NCI-H146 treated with DMSO at 0.1 percent for 48 hours (cell line): ENCODE measurements around the gene GRAMD4.

ENCODE experiments used
- DNase-seq: peaks from one replicate; lab custom pipeline; 2025; ENCODE audit not compliant: unreplicated experiment; lab: John Stamatoyannopoulos, UW

The GRAMD4 gene

DNA sequence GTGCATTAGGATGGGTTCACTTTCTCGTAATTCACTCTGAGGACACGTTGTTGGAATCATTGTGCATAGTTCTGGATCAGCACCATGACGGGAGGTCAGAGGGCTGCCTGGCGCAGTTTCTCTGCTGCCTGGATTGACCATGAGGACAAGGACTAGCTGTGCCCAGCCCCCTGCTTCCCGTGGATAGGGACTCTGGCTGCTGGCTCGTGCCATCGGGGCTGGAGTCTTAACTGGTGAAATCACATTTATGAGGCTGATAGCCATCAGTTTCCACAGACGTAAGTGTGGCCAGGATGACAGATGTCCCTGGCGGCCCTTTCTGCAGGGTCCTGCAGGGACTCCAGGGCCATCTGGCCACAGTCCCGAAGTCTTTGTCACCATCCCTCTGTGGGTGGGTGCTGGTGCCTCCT, 24.1 kb upstream of the GRAMD4 start:
- no peak for DNase-seq

DNA sequence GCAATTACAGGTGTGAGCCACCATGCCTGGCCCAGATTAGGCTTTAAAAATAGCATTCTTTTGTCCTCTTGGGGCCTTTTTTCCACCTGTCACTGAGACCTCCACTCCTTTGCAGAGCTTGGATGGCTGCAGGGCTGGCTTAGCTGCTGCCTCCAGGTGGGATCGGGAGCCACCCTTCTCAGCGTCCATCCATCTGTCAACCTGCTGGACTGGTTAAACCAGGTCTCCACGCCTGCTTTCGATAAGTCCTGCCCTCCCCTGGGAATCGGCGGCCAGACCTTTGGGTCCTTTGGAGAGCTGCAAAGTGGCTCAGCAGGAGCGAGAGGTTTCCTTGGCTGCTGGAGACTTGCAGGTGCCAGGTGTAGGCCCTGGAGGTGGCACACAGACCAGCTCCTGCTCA, 23.4 kb upstream of the GRAMD4 start:
- DNase-seq: peak; percentile 34

DNA sequence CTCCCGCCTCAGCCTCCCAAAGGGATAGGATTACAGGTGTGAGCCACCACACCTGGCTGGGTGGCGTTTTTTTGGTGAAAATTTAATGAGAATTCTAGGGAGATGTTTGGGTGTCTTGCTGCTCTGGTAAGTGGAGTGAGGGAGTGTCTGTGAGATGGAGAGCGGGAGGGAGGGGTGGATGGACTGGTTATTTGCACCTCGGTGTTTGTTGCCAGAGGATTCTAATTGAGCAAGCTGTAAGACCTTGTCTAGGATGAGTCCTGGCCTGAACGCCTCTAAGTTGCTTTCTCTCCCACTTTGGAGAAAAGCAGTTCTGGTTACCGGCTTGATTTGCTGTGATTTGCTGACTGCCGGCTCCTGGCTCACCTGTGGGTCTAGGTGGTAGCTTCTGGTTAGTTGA, 22.0 kb upstream of the GRAMD4 start:
- no peak for DNase-seq

DNA sequence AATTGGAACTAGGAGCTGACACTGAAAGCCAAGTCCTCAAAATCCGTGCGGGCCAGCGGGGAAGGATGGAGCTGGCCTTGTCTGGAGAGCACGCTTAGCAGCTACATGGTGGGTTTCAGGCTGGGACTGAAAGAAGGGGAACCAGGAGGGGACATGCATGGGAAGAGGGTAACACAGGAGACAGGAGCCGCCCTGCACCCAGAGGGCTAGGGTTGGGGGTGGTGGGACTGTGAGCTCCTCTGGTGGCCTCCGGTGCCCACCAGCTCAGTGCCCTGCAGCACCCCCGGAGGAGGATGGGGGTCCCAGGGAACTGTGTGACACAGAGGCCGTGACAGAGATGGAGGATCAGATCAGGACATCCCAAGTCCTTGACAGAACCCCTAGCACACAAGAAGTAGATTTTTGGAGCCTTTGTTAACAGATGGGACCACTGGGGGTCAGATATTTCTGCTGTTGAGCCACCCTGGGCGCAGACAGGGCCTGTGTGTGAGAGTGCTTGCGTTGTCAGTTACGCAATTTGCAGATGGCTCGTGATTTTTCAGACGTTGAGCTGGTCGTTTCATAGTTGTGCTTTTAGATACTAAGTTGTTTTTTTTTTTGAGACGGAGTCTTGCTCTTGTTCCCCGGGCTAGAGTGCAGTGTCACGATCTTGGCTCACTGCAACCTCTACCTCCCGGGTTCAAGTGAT, 21.3 kb upstream of the GRAMD4 start:
- DNase-seq: no peak

DNA sequence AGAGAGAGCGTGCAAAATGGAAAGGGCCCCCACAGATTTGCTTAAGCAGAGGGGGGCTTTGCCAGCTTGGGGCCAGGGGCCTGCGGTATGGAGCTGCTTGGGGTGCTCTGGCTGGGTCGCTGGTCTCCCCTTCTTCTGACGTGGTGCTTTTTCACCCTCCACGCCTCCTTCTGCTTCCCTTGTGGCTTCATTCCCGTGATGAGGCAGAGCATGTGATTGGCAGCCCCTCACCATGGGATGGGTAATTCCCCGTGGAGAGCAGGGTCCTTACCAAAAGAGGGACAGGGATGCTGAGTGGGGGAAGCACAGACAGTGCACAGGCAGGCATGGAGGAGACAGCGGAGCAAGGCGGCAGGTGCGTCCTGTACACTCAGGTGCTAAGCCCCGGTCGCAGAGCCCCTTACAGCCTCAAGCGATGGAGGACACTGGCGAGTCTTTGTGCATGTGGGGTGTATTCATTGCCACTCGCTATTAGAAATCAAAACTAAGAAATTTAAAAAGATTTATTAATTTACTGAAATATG, 19.9 kb upstream of the GRAMD4 start:
- no peak for DNase-seq

DNA sequence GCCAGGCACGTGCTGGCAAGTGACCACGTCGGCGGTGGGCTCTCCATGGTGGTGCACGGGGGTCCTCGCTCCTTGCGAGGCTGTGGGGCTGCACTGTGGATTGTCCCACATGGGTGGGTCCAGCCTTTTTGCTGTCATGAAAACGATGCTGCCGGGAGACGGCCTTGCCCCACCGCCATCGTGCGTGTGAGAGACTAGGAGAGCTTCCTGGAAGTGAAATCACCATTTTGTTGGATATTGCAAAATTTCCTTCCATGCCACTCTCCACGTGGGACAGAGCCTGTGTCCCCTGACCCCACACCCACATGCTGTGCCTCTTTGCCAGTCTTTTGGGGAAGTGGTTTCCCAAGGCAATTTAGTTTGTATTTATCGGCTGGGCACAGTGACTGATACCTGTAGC, 18.2 kb upstream of the GRAMD4 start:
- DNase-seq: no peak

DNA sequence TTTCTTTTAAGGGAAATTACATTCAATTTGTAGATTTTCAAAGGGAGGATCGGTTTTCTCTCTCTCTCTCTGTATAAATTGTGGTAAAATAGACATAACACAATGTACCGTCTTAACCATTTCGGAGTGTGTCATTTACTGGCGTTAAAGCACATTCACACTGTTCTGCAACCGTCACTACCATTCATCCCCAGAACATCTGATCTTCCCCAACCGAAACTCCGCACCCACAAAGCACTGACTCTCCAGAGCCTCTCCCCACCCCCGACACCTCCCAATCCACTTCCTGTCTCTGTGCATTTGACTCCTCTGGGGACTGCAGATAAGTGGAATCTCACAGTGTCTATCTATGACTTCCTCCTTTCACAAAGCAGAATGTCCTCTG, 15.9 kb upstream of the GRAMD4 start:
- no peak for DNase-seq

DNA sequence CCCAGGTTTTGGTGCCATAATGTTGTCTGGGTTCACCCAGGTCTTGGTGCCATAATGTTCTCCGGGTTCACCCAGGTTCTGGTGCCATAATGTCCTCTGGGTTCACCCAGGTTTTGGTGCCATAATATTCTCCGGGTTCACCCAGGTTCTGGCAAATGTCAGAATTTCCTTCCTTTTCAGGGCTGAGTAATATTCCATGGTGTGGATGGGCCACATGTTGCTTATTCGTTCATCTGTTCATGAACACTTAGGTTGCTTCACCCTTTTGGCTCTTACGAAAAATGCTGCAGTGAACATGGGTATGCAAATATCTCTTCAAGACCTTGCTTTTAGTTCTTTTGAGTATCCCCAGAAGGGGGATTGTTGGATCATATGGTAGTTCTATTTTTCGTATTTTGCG, 15.1 kb upstream of the GRAMD4 start:
- DNase-seq: no peak

DNA sequence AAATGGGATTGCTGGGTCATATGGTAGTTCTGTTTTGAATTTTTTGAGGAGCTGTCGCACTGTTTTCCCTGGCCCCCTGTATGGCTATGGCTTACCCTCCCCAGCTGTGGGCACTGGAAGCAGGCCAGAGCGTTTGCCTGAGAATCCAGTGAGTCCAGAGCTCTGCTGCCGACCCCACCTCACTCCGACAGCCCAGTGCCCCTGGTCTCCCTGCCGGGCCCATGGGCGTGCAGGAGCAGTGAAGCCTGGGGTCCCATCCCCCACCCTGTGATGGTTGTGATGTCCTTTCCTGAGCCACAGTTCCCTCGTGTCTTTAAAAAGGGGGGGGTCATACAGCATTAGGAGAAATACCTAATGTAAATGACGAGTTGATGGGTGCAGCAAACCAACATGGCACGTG, 13.3 kb upstream of the GRAMD4 start:
- DNase-seq: no peak

DNA sequence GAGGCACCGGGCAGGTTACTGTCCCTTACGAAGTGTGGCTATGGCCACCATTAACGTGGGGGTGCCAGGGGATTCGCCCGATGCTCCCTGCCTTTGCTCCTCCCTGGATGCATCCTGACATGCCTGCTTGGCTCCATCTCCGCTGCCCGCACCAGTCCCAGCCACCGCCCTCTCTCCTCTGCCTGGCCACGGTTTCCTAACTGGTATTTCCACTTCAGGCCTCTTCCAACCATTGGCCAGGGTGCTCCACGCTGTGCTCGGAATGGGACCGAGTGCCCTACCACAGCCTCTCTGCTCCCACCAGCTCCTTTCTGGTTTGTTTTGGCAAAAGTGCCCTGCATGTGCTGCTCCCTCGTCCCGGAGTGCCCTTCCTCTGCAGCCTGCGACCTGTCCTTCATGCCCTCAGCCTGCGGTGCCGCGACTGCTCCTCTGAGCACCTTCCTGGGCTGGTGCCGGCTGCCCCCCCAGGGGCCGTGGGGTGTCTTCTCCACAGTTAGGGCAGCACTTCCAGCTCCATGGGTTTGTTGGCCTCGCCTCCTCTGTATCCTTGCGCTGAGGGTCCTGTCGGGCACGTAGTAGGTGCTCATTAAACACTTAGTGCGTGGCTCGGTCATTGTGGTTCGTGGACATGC, 12.6 kb upstream of the GRAMD4 start:
- DNase-seq: no peak

DNA sequence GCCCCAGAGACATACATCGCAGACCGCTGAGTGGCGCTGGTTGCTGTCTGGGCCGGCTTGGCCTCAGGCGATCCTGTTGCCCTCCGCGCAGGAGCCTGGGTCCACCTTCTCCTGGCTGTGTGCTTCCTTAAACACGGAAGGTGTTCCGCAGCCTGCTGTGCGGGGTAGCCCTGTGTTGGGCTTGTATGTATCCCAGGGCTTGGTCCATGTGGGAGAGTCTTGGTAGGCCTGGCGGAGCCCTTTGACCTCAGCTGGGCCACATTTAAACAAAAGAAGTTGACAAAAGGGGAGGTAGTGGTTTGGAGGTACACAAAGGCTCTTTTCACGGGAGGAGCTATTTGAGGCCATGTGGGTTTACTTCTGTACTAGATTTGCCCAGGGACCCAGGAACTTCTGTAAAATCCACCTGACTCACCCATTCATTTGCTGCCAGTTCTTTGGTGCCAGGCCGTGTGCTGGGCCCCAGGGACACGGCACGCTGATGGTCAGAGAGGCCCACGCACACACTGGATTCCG, 11.0 kb upstream of the GRAMD4 start:
- no peak for DNase-seq

DNA sequence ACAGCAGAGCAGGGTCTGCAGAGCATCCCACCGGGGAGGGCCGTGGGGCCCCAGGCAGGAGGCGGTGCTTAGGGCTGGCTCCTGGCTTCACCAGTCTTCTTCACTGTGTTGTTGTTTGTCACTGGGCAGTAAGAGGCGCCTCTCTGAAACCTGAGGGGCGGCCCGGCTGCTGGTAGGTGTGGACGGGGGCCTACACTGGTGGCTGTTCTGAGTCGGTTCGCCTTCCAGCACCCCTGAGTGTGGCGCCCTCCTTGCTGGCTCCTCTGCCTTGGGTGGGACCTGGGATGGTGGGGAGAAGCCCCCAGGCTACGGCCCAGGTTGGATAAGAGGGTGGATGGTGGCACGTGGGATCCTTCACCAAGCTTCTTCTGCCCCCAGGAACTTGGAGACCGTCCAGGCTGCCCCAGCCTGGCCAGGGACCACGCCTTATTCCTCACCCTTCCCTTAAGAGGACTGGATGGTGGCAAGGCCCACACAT, 10.4 kb upstream of the GRAMD4 start:
- no peak for DNase-seq

DNA sequence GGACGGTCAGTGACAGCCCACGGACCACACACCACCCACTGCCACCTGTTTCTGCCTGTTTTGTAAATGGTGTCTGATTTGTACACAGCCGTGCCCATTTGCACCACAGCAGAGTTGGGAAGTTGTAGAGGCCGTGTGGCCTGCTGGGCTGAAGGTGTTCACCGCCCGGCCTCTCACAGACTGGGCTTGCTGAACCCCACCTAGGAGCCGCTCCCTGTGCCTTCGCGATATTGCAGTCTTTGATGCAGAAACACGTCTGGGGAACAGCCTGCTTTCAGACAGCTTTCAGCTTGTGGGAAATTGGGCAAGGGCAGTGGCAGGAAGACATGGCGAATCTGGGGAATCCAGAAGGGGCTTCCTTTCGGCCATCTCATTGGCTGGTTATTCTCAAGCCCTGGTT, 9.8 kb upstream of the GRAMD4 start:
- DNase-seq: no peak

DNA sequence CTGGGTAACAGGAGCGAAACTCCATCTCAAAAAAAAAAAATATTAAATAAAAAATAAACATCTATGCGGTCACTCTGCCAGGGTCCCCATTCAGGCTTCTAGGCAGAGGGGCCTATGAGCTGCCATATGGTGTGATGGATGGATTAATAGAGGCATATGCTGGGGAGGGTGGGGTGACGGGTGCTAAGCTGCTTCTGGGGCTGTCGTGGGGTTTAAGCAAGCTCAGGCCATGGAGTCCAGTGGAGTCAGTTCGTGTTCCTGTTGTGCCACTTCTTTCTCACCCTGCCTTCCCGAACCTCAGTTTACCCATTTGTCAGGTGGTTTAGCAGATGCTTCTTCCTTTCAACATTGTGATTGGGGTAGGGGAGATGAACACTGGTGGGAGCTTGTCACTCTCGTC, 9.0 kb upstream of the GRAMD4 start:
- DNase-seq: no peak

DNA sequence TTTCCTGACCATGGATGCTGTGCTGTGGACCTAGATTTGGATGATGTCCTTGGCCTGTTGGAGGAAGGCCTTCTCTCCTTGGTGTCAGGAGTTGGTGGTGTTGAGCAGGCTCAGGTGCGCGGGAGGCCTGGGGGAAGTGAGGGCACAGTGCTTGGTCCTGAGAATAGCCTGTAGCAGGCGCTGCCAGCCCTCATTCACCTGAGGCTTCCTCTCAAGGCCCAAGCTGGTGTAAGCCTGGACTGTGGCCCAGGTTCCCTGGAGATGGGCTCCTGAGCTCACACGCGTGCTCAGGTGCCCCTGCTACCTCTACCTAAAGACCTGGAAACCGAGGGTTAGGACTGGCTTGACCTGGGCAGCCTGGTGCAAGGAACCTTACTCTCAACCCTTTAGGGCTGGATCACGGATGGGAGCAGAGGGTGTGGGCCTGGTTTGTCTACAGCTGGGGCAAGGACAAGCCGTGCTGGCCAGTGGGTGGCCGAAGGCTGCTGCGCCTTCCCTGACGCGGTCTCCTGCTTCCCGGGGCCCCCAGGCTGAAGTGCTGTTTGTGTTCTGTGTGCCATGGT, 7.8 kb upstream of the GRAMD4 start:
- DNase-seq: no peak

DNA sequence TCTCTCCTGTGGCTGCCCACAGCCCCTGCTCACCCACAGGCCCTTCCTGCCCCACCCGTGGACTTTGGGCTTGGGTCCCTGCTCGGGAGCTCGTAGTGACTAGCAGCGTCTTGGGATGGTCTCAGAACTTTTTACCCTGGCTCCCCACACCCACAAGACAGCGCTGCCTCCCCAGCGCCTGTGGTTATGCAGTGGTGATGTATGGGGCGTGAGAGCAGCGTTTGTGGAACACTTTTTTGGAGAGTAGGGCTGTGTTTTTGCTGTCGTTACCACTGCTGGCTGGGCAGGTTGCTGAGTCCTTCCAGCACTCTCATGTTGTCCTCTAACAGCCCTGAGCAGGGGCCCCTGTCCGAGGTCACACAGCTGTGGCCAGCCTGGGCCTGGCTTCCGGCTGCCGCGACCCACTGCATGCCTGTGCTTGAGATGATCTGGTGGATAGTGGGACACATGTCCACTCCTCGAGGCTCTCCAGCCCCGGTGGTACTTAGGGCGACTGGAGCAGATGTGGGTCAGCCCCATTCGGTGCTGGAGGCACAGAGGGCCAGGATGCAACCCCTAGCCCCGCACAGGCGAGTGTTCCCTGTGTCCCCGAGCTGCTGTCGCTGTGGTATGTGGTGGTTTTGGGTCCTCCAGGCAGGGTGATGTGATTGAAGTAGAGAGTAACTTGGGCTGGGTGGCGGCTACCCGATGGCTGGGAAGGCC, 7.1 kb upstream of the GRAMD4 start:
- DNase-seq: no peak

DNA sequence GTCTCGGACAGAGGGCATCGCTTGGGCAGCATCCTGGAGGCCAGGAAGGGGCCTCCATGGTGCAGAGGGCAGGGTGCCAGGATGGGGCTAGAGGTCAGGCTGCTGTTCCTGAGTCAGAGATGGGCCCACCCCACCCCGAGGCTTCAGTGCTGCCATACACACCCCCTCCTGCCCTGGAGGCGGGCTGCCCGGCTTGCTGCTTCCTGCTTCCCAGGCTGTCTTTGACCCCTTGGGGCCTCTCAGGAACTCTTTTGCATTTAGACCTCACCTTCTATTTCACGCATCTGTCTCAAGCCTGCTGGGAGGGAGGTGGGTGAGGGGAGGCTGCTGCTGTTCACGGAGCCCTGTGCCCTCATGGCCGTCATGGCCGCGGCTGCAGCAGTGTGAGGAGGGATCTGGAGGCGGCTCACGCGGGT, 6.6 kb upstream of the GRAMD4 start:
- DNase-seq: no peak

DNA sequence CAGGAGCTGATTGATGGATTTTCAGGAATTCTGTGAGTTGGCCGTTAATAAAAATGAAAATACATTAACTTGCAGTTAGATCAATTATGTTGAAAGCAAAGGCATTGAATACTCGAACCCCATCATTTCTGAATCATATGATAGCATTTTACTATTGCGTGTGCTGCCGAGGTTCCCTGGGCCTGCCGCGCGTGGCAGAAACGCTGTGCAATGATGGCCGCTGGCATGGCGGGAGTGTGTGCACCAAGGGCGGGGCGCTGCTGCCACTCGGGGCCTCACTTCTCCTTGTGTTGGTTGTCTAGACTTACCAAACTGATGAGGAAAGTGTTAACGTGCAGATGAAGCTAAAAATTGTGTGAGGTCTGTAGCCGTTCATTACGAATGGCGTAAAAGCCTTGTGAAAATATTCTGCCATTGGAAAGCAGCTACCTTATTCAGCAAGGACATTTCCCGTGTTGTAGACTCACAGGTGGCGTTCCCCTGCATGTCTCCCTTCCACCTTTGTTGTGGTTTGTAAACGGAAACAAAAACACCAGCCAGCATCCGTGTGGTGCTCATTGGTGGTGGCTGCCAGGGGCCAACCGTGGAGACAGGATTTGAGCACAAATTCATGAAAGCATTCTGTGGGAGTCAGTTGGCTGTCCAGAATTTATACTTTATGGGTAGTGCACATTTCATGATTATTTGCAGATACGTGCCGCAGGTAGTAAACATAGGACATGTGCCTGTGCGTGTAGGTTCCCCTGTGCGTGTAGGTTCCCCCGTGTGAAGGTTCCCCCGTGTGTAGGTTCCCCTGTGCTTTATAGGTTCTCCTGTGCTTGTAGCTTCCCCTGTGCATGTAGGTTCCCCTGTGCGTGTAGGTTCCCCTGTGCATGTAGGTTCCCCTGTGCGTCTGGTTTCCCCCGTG, 5.9 kb upstream of the GRAMD4 start:
- DNase-seq: no peak

DNA sequence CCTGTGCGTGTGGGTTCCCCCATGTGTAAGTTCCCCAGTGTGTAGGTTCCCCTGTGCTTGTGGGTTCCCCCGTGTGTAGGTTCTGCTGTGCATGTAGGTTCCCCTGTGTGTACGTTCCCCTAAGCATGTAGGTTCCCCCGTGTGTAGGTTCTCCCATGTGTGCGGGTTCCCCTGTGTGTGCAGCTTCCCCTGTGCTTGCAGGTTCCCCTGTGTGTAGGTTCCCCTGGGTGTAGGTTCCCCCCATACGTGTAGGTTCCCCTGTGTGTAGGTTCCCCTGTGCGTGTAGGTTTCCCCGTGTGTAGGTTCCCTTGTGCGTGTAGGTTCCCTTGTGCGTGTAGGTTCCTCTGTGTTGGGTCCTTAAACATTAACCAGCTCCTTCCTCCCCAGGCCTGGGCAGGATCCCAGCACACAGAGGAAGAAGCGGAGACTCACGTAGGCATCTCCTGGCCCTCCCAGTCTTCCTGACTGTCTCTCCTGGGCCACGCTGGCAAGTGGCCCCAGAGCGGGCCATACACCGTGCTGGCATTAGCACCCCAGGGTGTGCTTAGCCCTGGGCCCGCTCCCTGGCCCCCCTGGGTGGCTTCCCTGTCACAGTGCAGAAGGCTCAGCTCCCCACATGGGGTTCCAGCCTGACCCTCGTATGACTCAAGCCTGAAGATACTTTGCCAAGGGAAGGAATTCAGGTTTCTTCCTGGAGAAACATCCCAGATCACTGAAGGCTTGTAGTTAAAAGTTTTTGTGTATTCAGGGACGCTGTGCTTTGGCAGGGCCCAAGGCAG, 2.8 kb upstream of the GRAMD4 start:
- no peak for DNase-seq
